H1 (cell line): Measurements from ENCODE around the gene ISOC2. TPM values are rescaled to one million over a fixed set of nuclear protein-coding genes. Genes with fewer than 3 reads are reported as not detected.

Experiments
- ASH2L ChIP-seq: fragments of 200-600, 300-600 bp; sonication (generic); IDR thresholded peaks from one replicate; pipeline ENCODE4 v1.7.1; 2017; ENCODE audit warnings: low read length
- EZH2 ChIP-seq: fragments of 200-600 bp; sonication (generic); IDR thresholded peaks from 2 replicates; pipeline ENCODE4 v1.7.1; 2012; ENCODE audit warnings: low read depth, mild to moderate bottlenecking, moderate library complexity, low read length, inconsistent platforms; ENCODE audit not compliant: severe bottlenecking
- polyA plus RNA-seq, 7 experiments: library from polyadenylated mRNA; depleted of rRNA in 3 of 7; stranded (reverse) in 5 of 7; unstranded in 2 of 7; fragments of >200 nt in 5 of 7; fragments of 200-250 nt in 2 of 7; gene quantifications; 1 replicate in 5 of 7; 2 replicates in 1 of 7; 4 replicates in 1 of 7; pipeline versions ENCODE4 v1.2.1 to v1.2.3, GENCODE V29; 2011 to 2013; ENCODE audit warnings: missing spikeins in 2 of 7, mixed read lengths in 2 of 7
- total RNA-seq: library from RNA; stranded (reverse); fragmentation: NEBNext Ultra II Directional; extraction: Animal tissue kit (Norgen Biotek cat#: 25700); gene quantifications from 2 replicates; pipeline ENCODE4 v1.2.1, GENCODE V29; 2021

ISOC2 gene
- total and polyA plus RNA-seq, 2 of the 8 experiments (the other 6 are each of a cell fraction or from before 2014, with no cell fraction given): 96.9 to 152 TPM

DNA sequence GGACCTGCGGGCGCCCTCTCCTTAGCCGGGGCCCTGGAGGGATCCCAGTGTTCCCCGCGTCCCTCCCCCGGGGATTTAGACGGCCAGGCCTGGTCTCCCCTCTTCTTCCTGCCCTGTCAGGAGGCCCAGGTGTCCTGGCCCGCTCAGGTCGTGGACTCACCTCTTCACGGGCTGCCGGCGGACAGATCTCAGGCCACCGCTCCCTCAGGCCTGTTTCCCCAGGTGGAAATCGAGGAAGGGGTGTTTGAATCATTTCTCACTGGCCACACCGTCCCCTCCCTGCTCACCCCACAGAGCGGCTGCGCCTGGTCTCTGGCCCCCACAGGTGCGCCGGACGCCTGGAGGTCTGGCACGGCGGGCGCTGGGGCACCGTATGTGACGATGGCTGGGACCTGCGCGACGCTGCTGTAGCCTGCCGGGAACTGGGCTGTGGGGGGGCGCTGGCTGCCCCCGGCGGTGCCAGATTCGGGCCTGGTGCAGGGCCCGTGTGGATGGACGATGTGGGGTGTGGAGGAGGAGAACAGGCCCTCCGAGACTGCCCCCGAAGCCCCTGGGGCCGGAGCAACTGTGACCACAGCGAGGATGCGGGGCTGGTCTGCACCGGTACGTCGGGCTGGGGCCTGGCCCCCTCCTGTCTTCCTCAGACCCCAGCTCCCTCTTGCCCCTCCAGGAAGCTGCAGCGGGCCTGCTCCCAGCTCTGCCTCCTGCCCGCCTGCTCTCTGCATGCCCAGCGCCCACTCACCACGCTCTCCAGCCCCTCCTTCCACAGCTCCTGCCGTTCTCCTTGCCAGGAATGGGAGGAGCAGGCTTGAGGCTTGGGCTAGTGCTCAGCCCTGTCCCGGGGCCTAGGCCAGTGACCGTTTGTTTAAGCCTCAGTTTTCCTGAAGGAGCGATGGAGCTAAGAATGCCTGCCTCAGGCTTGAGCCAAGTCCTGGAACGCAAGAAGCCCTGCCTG, 29.3 kb upstream of the ISOC2 start (continued):
- no peak for TF ChIP-seq ASH2L
- no peak for TF ChIP-seq EZH2
